Caco-2 (cell line): ENCODE results near the gene MRAP. TPM values are rescaled to one million over a fixed set of nuclear protein-coding genes. Genes with fewer than 3 reads are reported as not detected.

ENCODE experiments used
- BruUV-seq: library from RNA; stranded (reverse); fragments of 400-500 nt; replicated peaks from 2 replicates; lab custom pipeline; 2021; lab: Mats Ljungman, UMichigan
- CTCF ChIA-PET: fragments of 300-600 bp; sonication (Branson Sonifier 250); formaldehyde crosslinking; loops from one replicate; lab custom pipeline; 2022; ENCODE audit warnings: antibody characterized with exemption; lab: Charles Lee
- POLR2A ChIA-PET: fragments of 300-600 bp; sonication (Branson Sonifier 250); formaldehyde crosslinking; loops from one replicate; lab custom pipeline; 2022; ENCODE audit warnings: antibody characterized with exemption; lab: Charles Lee
- DNase-seq, 2 experiments: peaks; one replicate each; pipeline versions ENCODE4 v3.0.0 to v3.0.0-alpha.2; 2020 to 2022
- H3K27me3 ChIP-seq: replicated peaks from 2 replicates; pipeline ENCODE4 v1.6.0; 2011; ENCODE audit warnings: low read length; ENCODE audit not compliant: control insufficient read depth, insufficient read depth
- H3K36me3 ChIP-seq: 2 replicates; pipeline ENCODE4 v1.5.1; 2011; ENCODE audit warnings: low read length; ENCODE audit not compliant: control insufficient read depth, insufficient read depth
- H3K4me1 ChIP-seq: fragments of 250-450 bp; sonication (Bioruptor Pico); 2 replicates; pipeline ENCODE4 v1.5.1; 2020; ENCODE audit warnings: mild to moderate bottlenecking
- H3K4me3 ChIP-seq: 2 replicates; pipeline ENCODE4 v1.5.1; 2011; ENCODE audit warnings: low read depth, mild to moderate bottlenecking, control low read depth, low read length
- H3K9me3 ChIP-seq: fragments of 250-450 bp; sonication (Bioruptor Pico); 2 replicates; pipeline ENCODE4 v1.5.1; 2020; ENCODE audit warnings: mild to moderate bottlenecking, moderate library complexity
- H3K27ac Mint-ChIP-seq: one replicate; pipeline ENCODE4 v1.8.0; 2022; ENCODE audit warnings: mixed read lengths; ENCODE audit not compliant: unreplicated experiment
- H3K27me3 Mint-ChIP-seq: one replicate; pipeline ENCODE4 v1.8.0; 2022; ENCODE audit warnings: mixed read lengths; ENCODE audit not compliant: insufficient read depth, unreplicated experiment
- H3K36me3 Mint-ChIP-seq: one replicate; pipeline ENCODE4 v1.8.0; 2022; ENCODE audit warnings: mild to moderate bottlenecking, mixed read lengths; ENCODE audit not compliant: insufficient read depth, unreplicated experiment
- H3K4me1 Mint-ChIP-seq: one replicate; pipeline ENCODE4 v1.8.0; 2022; ENCODE audit warnings: low read depth, mixed read lengths; ENCODE audit not compliant: unreplicated experiment
- H3K4me3 Mint-ChIP-seq: one replicate; pipeline ENCODE4 v1.8.0; 2022; ENCODE audit warnings: mild to moderate bottlenecking, moderate library complexity, mixed read lengths; ENCODE audit not compliant: unreplicated experiment
- H3K9me3 Mint-ChIP-seq: one replicate; pipeline ENCODE4 v1.8.0; 2022; ENCODE audit warnings: mixed read lengths; ENCODE audit not compliant: unreplicated experiment
- intact Hi-C: fragments of 100-400 bp; cut with micrococcal nuclease; formaldehyde crosslinking; loops from one replicate; pipeline ENCODE4 v1.10.0; 2022; ENCODE audit not compliant: unreplicated experiment
- total RNA-seq: library from RNA; stranded (reverse); gene quantifications from 2 replicates; pipeline ENCODE4 v1.2.3, GENCODE V29; 2022
- TF ChIP-seq, protein P1 (sequence below), 2 experiments: fragments of 200-600 bp in 1 of 2; IDR thresholded peaks; 1 replicate in 1 of 2; 2 replicates in 1 of 2; pipeline versions ENCODE4 v1.5.1 to v1.8.0; 2011 to 2022; ENCODE audit warnings: antibody characterized with exemption in 1 of 2, control low read depth in 1 of 2, inconsistent platforms in 1 of 2, low read depth in 1 of 2, low read length in 1 of 2, mild to moderate bottlenecking in 1 of 2, moderate library complexity in 1 of 2; ENCODE audit not compliant: insufficient read depth in 1 of 2, severe bottlenecking in 1 of 2, unreplicated experiment in 1 of 2

Gene MRAP
- total RNA-seq, 1 experiment from 2014 or later: not detected

DNA sequence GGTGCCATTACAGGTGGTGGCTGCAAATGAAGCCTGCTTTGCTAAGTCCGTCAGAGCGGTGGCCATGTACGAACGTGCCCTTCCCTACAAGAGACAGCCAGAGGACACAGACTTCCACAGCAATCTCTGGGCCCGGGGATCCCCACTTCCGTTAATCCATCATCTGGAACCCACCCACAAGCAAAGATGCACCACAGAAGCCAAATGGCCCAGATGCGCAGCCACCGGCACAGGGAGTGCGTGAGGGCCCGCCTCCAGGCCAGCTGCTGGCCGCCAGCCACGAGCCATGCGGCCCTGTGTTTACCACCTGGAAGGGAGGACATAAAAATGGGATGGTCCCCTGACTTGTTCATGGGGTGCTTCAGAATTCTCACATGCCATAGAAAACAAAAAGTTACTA lies 22.1 kb downstream of the MRAP start:
- DNase-seq: no peak
- TF ChIP-seq, protein P1, sequence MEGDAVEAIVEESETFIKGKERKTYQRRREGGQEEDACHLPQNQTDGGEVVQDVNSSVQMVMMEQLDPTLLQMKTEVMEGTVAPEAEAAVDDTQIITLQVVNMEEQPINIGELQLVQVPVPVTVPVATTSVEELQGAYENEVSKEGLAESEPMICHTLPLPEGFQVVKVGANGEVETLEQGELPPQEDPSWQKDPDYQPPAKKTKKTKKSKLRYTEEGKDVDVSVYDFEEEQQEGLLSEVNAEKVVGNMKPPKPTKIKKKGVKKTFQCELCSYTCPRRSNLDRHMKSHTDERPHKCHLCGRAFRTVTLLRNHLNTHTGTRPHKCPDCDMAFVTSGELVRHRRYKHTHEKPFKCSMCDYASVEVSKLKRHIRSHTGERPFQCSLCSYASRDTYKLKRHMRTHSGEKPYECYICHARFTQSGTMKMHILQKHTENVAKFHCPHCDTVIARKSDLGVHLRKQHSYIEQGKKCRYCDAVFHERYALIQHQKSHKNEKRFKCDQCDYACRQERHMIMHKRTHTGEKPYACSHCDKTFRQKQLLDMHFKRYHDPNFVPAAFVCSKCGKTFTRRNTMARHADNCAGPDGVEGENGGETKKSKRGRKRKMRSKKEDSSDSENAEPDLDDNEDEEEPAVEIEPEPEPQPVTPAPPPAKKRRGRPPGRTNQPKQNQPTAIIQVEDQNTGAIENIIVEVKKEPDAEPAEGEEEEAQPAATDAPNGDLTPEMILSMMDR (IDR thresholded peaks at IDR 0.05; ENCODE audit: insufficient read depth in 1 of 2, low read depth in 1 of 2, low read length in 1 of 2, severe bottlenecking in 1 of 2, unreplicated experiment in 1 of 2): no peak
- no peaks in the 10 kb centered on the region for H3K9me3 ChIP-seq
- POLR2A ChIA-PET: no interaction called here
- peaks cover 6% of the 10 kb centered on the region; the same call in 1 of the 2 replicates for H3K4me1 ChIP-seq
- Mint-ChIP-seq H3K4me1 (no peaks in the 10 kb centered on the region), H3K27me3 (no peaks in the 10 kb centered on the region), H3K4me3 (no peak overlapping the region), H3K36me3 (peaks cover 74% of the 10 kb centered on the region), H3K9me3 (no peaks in the 10 kb centered on the region), H3K27ac (no peak overlapping the region)
- H3K27me3 ChIP-seq: no peaks in the 10 kb centered on the region
- no peak overlapping the region for H3K4me3 ChIP-seq
- CTCF ChIA-PET: no interaction called here
- intact Hi-C loops: no loop called here
- no peaks in the 10 kb centered on the region; the same call in none of the 2 replicates for H3K36me3 ChIP-seq
- BruUV-seq: no TSS peak

DNA sequence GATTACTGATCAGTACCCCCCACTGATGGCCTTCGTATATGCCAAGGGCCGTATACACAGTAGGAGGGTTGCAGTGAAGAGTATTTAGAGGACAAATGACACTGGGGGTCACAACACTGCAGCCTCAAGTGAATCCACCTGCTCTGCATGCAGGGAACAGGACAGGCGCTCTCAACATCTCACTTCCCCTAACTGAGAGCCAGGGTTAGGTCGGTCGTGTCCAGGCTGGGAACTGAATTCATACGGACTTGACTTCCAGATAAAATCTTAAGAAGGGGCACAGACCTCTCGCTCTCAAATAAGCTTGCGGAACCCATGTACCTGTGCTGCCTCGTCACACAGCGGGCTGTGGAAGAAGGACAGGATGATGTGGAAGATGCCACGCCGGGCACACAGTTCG lies 22.8 kb downstream of the MRAP start:
- H3K27me3 Mint-ChIP-seq: no peaks in the 10 kb centered on the region
- no peak overlapping the region for H3K27ac Mint-ChIP-seq
- no peak overlapping the region for H3K4me3 ChIP-seq
- H3K36me3 Mint-ChIP-seq: peaks cover 80% of the 10 kb centered on the region
- CTCF ChIA-PET: no interaction called here
- TF ChIP-seq, protein P1 (IDR thresholded peaks at IDR 0.05; ENCODE audit: insufficient read depth in 1 of 2, low read depth in 1 of 2, low read length in 1 of 2, severe bottlenecking in 1 of 2, unreplicated experiment in 1 of 2): no peak
- H3K9me3 ChIP-seq: no peaks in the 10 kb centered on the region
- no peak overlapping the region for H3K4me3 Mint-ChIP-seq
- POLR2A ChIA-PET: no interaction called here
- no peaks in the 10 kb centered on the region for H3K4me1 Mint-ChIP-seq
- no peaks in the 10 kb centered on the region; the same call in none of the 2 replicates for H3K36me3 ChIP-seq
- no peaks in the 10 kb centered on the region for H3K9me3 Mint-ChIP-seq
- no peaks in the 10 kb centered on the region for H3K27me3 ChIP-seq
- DNase-seq: no peak
- peaks cover 6% of the 10 kb centered on the region; the same call in 1 of the 2 replicates for H3K4me1 ChIP-seq
- BruUV-seq: no TSS peak
- intact Hi-C loops: no loop called here

DNA sequence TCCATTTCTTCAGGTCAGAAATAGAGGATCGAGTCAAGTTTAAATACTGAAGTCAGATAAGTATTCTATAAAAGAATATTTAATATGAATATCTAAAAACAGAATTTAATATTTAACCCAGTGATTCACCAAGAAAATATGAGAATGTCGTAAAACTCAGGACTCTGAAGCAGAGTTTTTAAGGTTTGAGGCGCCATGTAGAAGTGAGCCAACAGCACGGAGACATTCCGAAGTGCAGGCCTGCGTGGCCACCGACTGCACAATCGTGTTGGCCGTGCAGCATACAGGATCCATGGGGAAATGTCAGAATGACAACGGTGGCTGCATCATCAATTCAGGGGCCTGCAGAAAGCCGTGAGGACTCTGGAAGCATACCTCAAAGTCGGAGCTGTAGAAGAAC lies 23.4 kb downstream of the MRAP start:
- Mint-ChIP-seq H3K4me3 (no peak overlapping the region), H3K27ac (no peak overlapping the region), H3K9me3 (no peaks in the 10 kb centered on the region), H3K36me3 (peaks cover 87% of the 10 kb centered on the region), H3K4me1 (no peaks in the 10 kb centered on the region), H3K27me3 (no peaks in the 10 kb centered on the region)
- Histone ChIP-seq H3K36me3 (no peaks in the 10 kb centered on the region; the same call in none of the 2 replicates), H3K27me3 (no peaks in the 10 kb centered on the region), H3K4me3 (no peak overlapping the region), H3K4me1 (peaks cover 6% of the 10 kb centered on the region; the same call in 1 of the 2 replicates), H3K9me3 (no peaks in the 10 kb centered on the region)
- CTCF ChIA-PET: no interaction called here
- TF ChIP-seq, protein P1 (IDR thresholded peaks at IDR 0.05; ENCODE audit: insufficient read depth in 1 of 2, low read depth in 1 of 2, low read length in 1 of 2, severe bottlenecking in 1 of 2, unreplicated experiment in 1 of 2): no peak
- intact Hi-C loops: no loop called here
- no peak for DNase-seq
- POLR2A ChIA-PET: no interaction called here
- BruUV-seq: no TSS peak
